ENCODE measurements around the gene SLC25A25.
A peak's percentile ranks its signal among the peaks of the same experiment; 100 is the strongest.

DNA sequence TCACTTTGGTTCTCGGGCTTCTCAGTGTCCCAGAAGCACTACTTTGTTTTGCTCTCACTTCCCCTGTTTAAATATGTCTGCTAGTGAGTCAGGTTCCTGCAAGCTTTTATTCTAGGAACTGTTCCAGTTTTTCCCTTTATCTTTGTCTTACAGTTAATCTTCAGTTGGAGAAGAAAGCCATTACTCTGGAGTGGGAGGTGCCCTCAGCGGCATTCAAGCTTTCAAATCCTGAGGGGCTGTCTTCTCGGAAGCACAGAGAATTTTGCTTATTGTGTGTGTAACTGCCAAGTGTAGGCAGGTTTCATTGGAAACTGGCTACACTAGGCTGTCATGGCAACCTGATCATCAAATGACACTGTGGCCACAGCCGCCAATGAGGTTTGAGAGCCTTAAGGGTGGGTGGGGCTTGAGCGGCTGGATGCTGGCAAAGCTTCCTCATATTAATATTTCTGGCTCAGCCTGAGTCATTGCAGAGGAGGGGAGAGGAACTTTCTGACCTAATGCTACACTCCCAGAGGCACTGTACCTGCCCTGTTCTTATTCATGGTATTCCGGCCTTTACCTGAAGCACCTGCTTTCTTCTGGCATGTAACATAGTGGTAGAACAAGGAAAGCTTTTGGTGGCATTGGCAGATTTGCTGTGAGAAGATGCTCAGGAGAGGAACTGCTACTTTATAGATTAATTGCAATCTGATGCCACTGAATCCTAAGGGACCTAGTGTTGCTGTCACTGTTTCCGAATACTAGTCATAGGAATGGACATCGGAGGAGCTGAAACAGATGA lies 26.3 kb downstream of the SLC25A25 start:
- TF ChIP-seq CEBPB (IDR thresholded peaks at IDR 0.05) (no peak), NFIC (IDR thresholded peaks at IDR 0.05) (no peak), YY1 (IDR thresholded peaks at IDR 0.05; ENCODE audit: low read depth) (no peak), EP300 (IDR thresholded peaks at IDR 0.05; ENCODE audit: borderline replicate concordance) (no peak), TAF1 (IDR thresholded peaks at IDR 0.05; ENCODE audit: low read depth) (no peak), RAD21 (IDR thresholded peaks at IDR 0.05; ENCODE audit: low read depth) (no peak), USF1 (IDR thresholded peaks at IDR 0.05) (no peak), TCF12 (IDR thresholded peaks at IDR 0.05; ENCODE audit: low read depth) (no peak), FOXM1 (IDR thresholded peaks at IDR 0.05; ENCODE audit: borderline replicate concordance, low read depth) (no peak)
- TF ChIP-seq, protein P1, sequence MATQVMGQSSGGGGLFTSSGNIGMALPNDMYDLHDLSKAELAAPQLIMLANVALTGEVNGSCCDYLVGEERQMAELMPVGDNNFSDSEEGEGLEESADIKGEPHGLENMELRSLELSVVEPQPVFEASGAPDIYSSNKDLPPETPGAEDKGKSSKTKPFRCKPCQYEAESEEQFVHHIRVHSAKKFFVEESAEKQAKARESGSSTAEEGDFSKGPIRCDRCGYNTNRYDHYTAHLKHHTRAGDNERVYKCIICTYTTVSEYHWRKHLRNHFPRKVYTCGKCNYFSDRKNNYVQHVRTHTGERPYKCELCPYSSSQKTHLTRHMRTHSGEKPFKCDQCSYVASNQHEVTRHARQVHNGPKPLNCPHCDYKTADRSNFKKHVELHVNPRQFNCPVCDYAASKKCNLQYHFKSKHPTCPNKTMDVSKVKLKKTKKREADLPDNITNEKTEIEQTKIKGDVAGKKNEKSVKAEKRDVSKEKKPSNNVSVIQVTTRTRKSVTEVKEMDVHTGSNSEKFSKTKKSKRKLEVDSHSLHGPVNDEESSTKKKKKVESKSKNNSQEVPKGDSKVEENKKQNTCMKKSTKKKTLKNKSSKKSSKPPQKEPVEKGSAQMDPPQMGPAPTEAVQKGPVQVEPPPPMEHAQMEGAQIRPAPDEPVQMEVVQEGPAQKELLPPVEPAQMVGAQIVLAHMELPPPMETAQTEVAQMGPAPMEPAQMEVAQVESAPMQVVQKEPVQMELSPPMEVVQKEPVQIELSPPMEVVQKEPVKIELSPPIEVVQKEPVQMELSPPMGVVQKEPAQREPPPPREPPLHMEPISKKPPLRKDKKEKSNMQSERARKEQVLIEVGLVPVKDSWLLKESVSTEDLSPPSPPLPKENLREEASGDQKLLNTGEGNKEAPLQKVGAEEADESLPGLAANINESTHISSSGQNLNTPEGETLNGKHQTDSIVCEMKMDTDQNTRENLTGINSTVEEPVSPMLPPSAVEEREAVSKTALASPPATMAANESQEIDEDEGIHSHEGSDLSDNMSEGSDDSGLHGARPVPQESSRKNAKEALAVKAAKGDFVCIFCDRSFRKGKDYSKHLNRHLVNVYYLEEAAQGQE (IDR thresholded peaks at IDR 0.05; ENCODE audit: low read depth): no peak
- TF ChIP-seq, protein P2, sequence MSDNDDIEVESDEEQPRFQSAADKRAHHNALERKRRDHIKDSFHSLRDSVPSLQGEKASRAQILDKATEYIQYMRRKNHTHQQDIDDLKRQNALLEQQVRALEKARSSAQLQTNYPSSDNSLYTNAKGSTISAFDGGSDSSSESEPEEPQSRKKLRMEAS (IDR thresholded peaks at IDR 0.05): 0 out of 2 replicates have a peak, but pooled peaks have one; percentile 25
